Keratinocyte (primary cell): Measurements from ENCODE around the gene ENPP3. TPM values are rescaled to one million over a fixed set of nuclear protein-coding genes. Genes with fewer than 3 reads are reported as not detected.

Experiments
- DNase-seq: peaks from one replicate; pipeline ENCODE4 v3.0.0-alpha.2; 2011; ENCODE audit warnings: low read depth, missing footprints, low spot score
- FAIRE-seq: peaks from 2 replicates; lab custom pipeline; 2011; peaks lifted over from hg19 to GRCh38; lab: Jason Lieb, UNC
- H2AFZ ChIP-seq: 2 replicates; pipeline ENCODE4 v1.6.0; 2012; ENCODE audit warnings: low read length, control low read depth, inconsistent platforms; ENCODE audit not compliant: control insufficient read depth
- H3K27ac ChIP-seq: 2 replicates; pipeline ENCODE4 v1.5.1; 2011; ENCODE audit warnings: low read length; ENCODE audit not compliant: control insufficient read depth, insufficient read depth
- H3K27me3 ChIP-seq: 3 replicates; pipeline ENCODE4 v1.6.0; 2011; ENCODE audit warnings: low read length; ENCODE audit not compliant: control insufficient read depth, insufficient read depth; ENCODE audit errors: extremely low read depth
- H3K36me3 ChIP-seq, 2 experiments: 2 replicates in 1 of 2; 3 replicates in 1 of 2; pipeline ENCODE4 v1.5.1; 2011; ENCODE audit warnings: low read length in 2 of 2, mild to moderate bottlenecking in 1 of 2; ENCODE audit not compliant: control insufficient read depth in 2 of 2, insufficient read depth in 2 of 2; ENCODE audit errors: extremely low read depth in 1 of 2
- H3K4me1 ChIP-seq: 3 replicates; pipeline ENCODE4 v1.5.1; 2011; ENCODE audit warnings: low read length; ENCODE audit not compliant: control insufficient read depth, insufficient read depth; ENCODE audit errors: extremely low read depth
- H3K4me2 ChIP-seq: 3 replicates; pipeline ENCODE4 v1.6.0; 2011; ENCODE audit warnings: low read depth, low read length; ENCODE audit not compliant: control insufficient read depth, insufficient read depth; ENCODE audit errors: extremely low read depth
- H3K4me3 ChIP-seq, 3 experiments: fragments of 200-600 bp in 1 of 3; sonication (generic) in 1 of 3; 2 replicates in 2 of 3; 3 replicates in 1 of 3; pipeline ENCODE4 v1.5.1; 2011 to 2016; ENCODE audit warnings: low read length in 3 of 3, mild to moderate bottlenecking in 3 of 3, control low read depth in 2 of 3, inconsistent platforms in 1 of 3, low read depth in 1 of 3, mixed read lengths in 1 of 3, mixed run types in 1 of 3, moderate library complexity in 1 of 3; ENCODE audit not compliant: control insufficient read depth in 2 of 3, insufficient read depth in 2 of 3; ENCODE audit errors: extremely low read depth in 1 of 3
- H3K79me2 ChIP-seq: 2 replicates; pipeline ENCODE4 v1.6.0; 2012; ENCODE audit warnings: low read length; ENCODE audit not compliant: control insufficient read depth, insufficient read depth
- H3K9ac ChIP-seq: 3 replicates; pipeline ENCODE4 v1.6.0; 2011; ENCODE audit warnings: low read length; ENCODE audit not compliant: control insufficient read depth, insufficient read depth; ENCODE audit errors: extremely low read depth
- H3K9me1 ChIP-seq: 3 replicates; pipeline ENCODE4 v1.6.0; 2011; ENCODE audit warnings: low read length; ENCODE audit not compliant: control insufficient read depth, insufficient read depth; ENCODE audit errors: extremely low read depth
- H3K9me3 ChIP-seq: 2 replicates; pipeline ENCODE4 v1.5.1; 2012; ENCODE audit warnings: low read depth, low read length; ENCODE audit not compliant: control insufficient read depth
- H4K20me1 ChIP-seq: 3 replicates; pipeline ENCODE4 v1.6.0; 2011; ENCODE audit warnings: low read length; ENCODE audit not compliant: control insufficient read depth, insufficient read depth; ENCODE audit errors: extremely low read depth
- EZH2 ChIP-seq: IDR thresholded peaks from one replicate; pipeline ENCODE4 v1.6.1; 2012; ENCODE audit warnings: inconsistent platforms, mild to moderate bottlenecking, low read length, moderate library complexity
- dilution Hi-C: fragments of 300-500 bp; cut with MboI; formaldehyde crosslinking; loops from one replicate; pipeline ENCODE4 v1.7.0; 2020; ENCODE audit warnings: low sequenced_read_pairs; ENCODE audit not compliant: extremely low pct_ligation_motif_present
- polyA plus RNA-seq, 5 experiments: library from polyadenylated mRNA; depleted of rRNA in 3 of 5; stranded (reverse) in 3 of 5; stranded (forward) in 1 of 5; unstranded in 1 of 5; fragments of >200 nt; gene quantifications; 1 replicate in 1 of 5; 2 replicates in 3 of 5; 3 replicates in 1 of 5; pipeline versions ENCODE4 v1.2.1 to v1.2.3, GENCODE V29; 2011 to 2012; ENCODE audit warnings: missing spikeins in 2 of 5, low read depth in 1 of 5, low replicate concordance in 1 of 5
- TF ChIP-seq, protein P1 (sequence below), 3 experiments: IDR thresholded peaks in 1 of 3; conservative IDR thresholded peaks in 1 of 3; optimal IDR thresholded peaks in 1 of 3; 2 replicates in 2 of 3; 3 replicates in 1 of 3; pipeline versions ENCODE3 to v1.5.1; 2011; ENCODE audit warnings: low read length in 3 of 3, mild to moderate bottlenecking in 3 of 3, moderate library complexity in 2 of 3, control low read depth in 1 of 3, inconsistent platforms in 1 of 3; ENCODE audit not compliant: insufficient read depth in 2 of 3; ENCODE audit errors: extremely low read depth in 1 of 3

The ENPP3 gene
- polyA plus RNA-seq, 1 donor (not counting 4 experiments of a cell fraction or from before 2014, with no cell fraction given): not detected

GRCh38 chr6:131784561-131784960 is 147.5 kb downstream of the ENPP3 start:
- Histone ChIP-seq H3K4me2 (no peak overlapping the region), H3K9ac (no peak overlapping the region), H3K4me3 (no peak overlapping the region), H3K36me3 (no peaks in the 10 kb centered on the region), H2AFZ (no peak overlapping the region), H3K27ac (no peak overlapping the region), H3K4me1 (no peaks in the 10 kb centered on the region), H3K9me3 (no peaks in the 10 kb centered on the region), H3K27me3 (no peaks in the 10 kb centered on the region), H4K20me1 (no peaks in the 10 kb centered on the region), H3K9me1 (no peaks in the 10 kb centered on the region), H3K79me2 (no peaks in the 10 kb centered on the region)
- DNase-seq: no peak
- no peak for TF ChIP-seq EZH2
- TF ChIP-seq, protein P1, sequence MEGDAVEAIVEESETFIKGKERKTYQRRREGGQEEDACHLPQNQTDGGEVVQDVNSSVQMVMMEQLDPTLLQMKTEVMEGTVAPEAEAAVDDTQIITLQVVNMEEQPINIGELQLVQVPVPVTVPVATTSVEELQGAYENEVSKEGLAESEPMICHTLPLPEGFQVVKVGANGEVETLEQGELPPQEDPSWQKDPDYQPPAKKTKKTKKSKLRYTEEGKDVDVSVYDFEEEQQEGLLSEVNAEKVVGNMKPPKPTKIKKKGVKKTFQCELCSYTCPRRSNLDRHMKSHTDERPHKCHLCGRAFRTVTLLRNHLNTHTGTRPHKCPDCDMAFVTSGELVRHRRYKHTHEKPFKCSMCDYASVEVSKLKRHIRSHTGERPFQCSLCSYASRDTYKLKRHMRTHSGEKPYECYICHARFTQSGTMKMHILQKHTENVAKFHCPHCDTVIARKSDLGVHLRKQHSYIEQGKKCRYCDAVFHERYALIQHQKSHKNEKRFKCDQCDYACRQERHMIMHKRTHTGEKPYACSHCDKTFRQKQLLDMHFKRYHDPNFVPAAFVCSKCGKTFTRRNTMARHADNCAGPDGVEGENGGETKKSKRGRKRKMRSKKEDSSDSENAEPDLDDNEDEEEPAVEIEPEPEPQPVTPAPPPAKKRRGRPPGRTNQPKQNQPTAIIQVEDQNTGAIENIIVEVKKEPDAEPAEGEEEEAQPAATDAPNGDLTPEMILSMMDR (optimal IDR thresholded peaks at IDR 0.05 in 1 of 3, IDR thresholded peaks at IDR 0.05 in 1 of 3, conservative IDR thresholded peaks at IDR 0.05 in 1 of 3; ENCODE audit: extremely low read depth in 1 of 3, insufficient read depth in 2 of 3, low read length in 3 of 3): no peak
- dilution Hi-C loops: no loop called here
- no peak for FAIRE-seq

DNA sequence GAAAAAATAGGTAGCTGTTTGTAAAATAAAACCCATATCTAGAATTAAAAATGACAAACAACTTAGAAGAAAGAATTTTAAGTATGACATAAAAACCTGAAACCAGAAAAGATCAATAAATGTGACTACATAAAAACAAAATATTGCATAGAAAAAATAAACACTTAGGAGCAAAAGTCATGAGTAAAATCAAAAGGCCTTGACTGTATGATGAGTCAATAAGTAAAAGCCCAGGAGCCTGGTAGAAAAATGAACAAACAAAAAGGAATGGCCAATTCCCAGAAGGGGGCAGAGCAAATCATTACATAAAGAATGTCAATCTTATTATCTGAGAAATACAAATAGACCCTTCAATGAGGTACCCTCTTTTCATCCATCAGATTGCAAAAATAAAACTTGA is 150.0 kb downstream of the ENPP3 start:
- Histone ChIP-seq H3K27me3 (no peaks in the 10 kb centered on the region), H3K4me1 (no peaks in the 10 kb centered on the region), H3K79me2 (no peaks in the 10 kb centered on the region), H3K9ac (no peak overlapping the region), H3K4me3 (no peak overlapping the region), H3K4me2 (no peak overlapping the region), H3K9me3 (no peaks in the 10 kb centered on the region), H2AFZ (no peak overlapping the region), H3K36me3 (no peaks in the 10 kb centered on the region), H3K27ac (no peak overlapping the region), H4K20me1 (no peaks in the 10 kb centered on the region), H3K9me1 (no peaks in the 10 kb centered on the region)
- TF ChIP-seq, protein P1 (optimal IDR thresholded peaks at IDR 0.05 in 1 of 3, IDR thresholded peaks at IDR 0.05 in 1 of 3, conservative IDR thresholded peaks at IDR 0.05 in 1 of 3; ENCODE audit: extremely low read depth in 1 of 3, insufficient read depth in 2 of 3, low read length in 3 of 3): no peak
- no peak for TF ChIP-seq EZH2
- dilution Hi-C loops: no loop called here
- no peak for FAIRE-seq
- DNase-seq: no peak
